GM12878 (cell line): ENCODE data around the gene IGFLR1. TPM values are rescaled to one million over a fixed set of nuclear protein-coding genes. Genes with fewer than 3 reads are reported as not detected.
A peak's percentile ranks its signal among the peaks of the same experiment; 100 is the strongest.

ENCODE experiments used
- ATAC-seq: fragments of 200-7000 bp; cut with Tn5 transposase; 3 replicates; pipeline ENCODE4 v1.9.1; 2020; ENCODE audit warnings: mild to moderate bottlenecking, moderate library complexity
- BruUV-seq: library from RNA; stranded (reverse); fragments of 400-500 nt; replicated peaks from 2 replicates; lab custom pipeline; 2021; lab: Mats Ljungman, UMichigan
- CTCF ChIA-PET: fragments of 300-600 bp; sonication (Branson Sonifier 250); formaldehyde crosslinking; extraction: SDS; loops from one replicate; lab custom pipeline; 2021; ENCODE audit warnings: inconsistent platforms; lab: Yijun Ruan, JAX
- POLR2A ChIA-PET: fragments of 350-600 bp; formaldehyde crosslinking; extraction: SDS; loops from one replicate; lab custom pipeline; 2021; ENCODE audit warnings: inconsistent platforms; lab: Charles Lee
- RAD21 ChIA-PET: fragments of 300-600 bp; sonication (Branson Sonifier 250); formaldehyde crosslinking; loops from one replicate; lab custom pipeline; 2023; ENCODE audit warnings: antibody characterized with exemption; ENCODE audit not compliant: unreplicated experiment; lab: Charles Lee
- SMC1A ChIA-PET: fragments of 300-600 bp; sonication (Branson Sonifier 250); formaldehyde crosslinking; loops from one replicate; lab custom pipeline; 2023; ENCODE audit not compliant: unreplicated experiment, uncharacterized antibody; lab: Charles Lee
- DNase-seq: peaks from one replicate; pipeline ENCODE4 v3.0.0-alpha.2; 2011; ENCODE audit warnings: low read depth, low spot score
- FAIRE-seq: peaks from 3 replicates; lab custom pipeline; 2011; peaks lifted over from hg19 to GRCh38; lab: Jason Lieb, UNC
- H2AFZ ChIP-seq: 2 replicates; pipeline ENCODE4 v1.6.0; 2011; ENCODE audit warnings: low read depth, low read length, control low read depth; ENCODE audit not compliant: control insufficient read depth
- H3K27ac ChIP-seq: 2 replicates; pipeline ENCODE4 v1.5.1; 2011; ENCODE audit warnings: control low read depth; ENCODE audit not compliant: control insufficient read depth, insufficient read depth
- H3K27me3 ChIP-seq, 2 experiments: replicated peaks in 1 of 2; 2 replicates each; pipeline versions ENCODE4 v1.6.0 to v1.6.1; 2011; ENCODE audit warnings: low read length in 1 of 2; ENCODE audit not compliant: control insufficient read depth in 2 of 2, insufficient read depth in 2 of 2
- H3K36me3 ChIP-seq, 2 experiments: 2 replicates each; pipeline ENCODE4 v1.5.1; 2011; ENCODE audit warnings: low read length in 1 of 2; ENCODE audit not compliant: control insufficient read depth in 2 of 2, insufficient read depth in 2 of 2
- H3K4me1 ChIP-seq: 2 replicates; pipeline ENCODE4 v1.6.1; 2011; ENCODE audit warnings: mild to moderate bottlenecking, low read length, moderate library complexity, mixed read lengths; ENCODE audit not compliant: control insufficient read depth, insufficient read depth
- H3K4me2 ChIP-seq: 2 replicates; pipeline ENCODE4 v1.6.0; 2011; ENCODE audit warnings: control low read depth; ENCODE audit not compliant: control insufficient read depth, insufficient read depth
- H3K4me3 ChIP-seq: fragments of 200-600 bp; sonication (generic); 2 replicates; pipeline ENCODE4 v1.5.1; 2016
- H3K79me2 ChIP-seq: 2 replicates; pipeline ENCODE4 v1.6.0; 2011; ENCODE audit warnings: low read length; ENCODE audit not compliant: control insufficient read depth, insufficient read depth
- H3K9ac ChIP-seq: 2 replicates; pipeline ENCODE4 v1.8.0; 2011; ENCODE audit warnings: low read length, control low read depth, mixed read lengths; ENCODE audit not compliant: control insufficient read depth, insufficient read depth
- H3K9me3 ChIP-seq: replicated peaks from 3 replicates; pipeline ENCODE4 v1.5.1; 2011; ENCODE audit warnings: mild to moderate bottlenecking, low read length; ENCODE audit not compliant: control insufficient read depth, insufficient read depth
- H4K20me1 ChIP-seq: 2 replicates; pipeline ENCODE4 v1.6.0; 2011; ENCODE audit not compliant: control insufficient read depth, insufficient read depth
- SPI1 ChIP-seq: IDR thresholded peaks from 2 replicates; pipeline ENCODE4 v1.6.1; 2011; ENCODE audit warnings: low read depth, mild to moderate bottlenecking, low read length, moderate library complexity, borderline replicate concordance; ENCODE audit not compliant: insufficient read depth
- ZNF207 ChIP-seq: fragments of 450-650 bp; IDR thresholded peaks from 2 replicates; pipeline ENCODE4 v1.6.1; 2014; ENCODE audit warnings: antibody characterized with exemption, mild to moderate bottlenecking, borderline replicate concordance
- WGBS: methylation state at CpG from one replicate; pipeline ENCODE4 v1.1.6; 2016; ENCODE audit warnings: low lambda C conversion rate; ENCODE audit not compliant: insufficient replicate concordance, insufficient coverage; ENCODE audit errors: missing lambda C conversion rate; 5-methylcytosine and 5-hydroxymethylcytosine counted together
- in situ Hi-C: fragments of 300-500 bp; cut with MboI; formaldehyde crosslinking; loops from 9 replicates; pipeline ENCODE4 v1.14.3; 2018; ENCODE audit warnings: mixed read lengths
- intact Hi-C: fragments of 100-400 bp; cut with micrococcal nuclease; formaldehyde crosslinking; loops from one replicate; pipeline ENCODE4 v1.14.2; 2022; ENCODE audit not compliant: unreplicated experiment
- polyA plus RNA-seq, 11 experiments: library from polyadenylated mRNA; depleted of rRNA in 4 of 11; unstranded in 6 of 11; stranded (reverse) in 5 of 11; fragments of >200 nt; fragmentation: Nextera tagmentation in 4 of 11; fragmentation: Illumina TruSeq in 1 of 11; extraction: Ambion mirVana in 4 of 11; extraction: Trizol in 1 of 11; gene quantifications; 1 replicate in 1 of 11; 2 replicates in 10 of 11; pipeline versions ENCODE4 v1.2.1 to v1.2.3, GENCODE V29; 2011 to 2016; ENCODE audit warnings: inconsistent platforms in 2 of 11, missing spikeins in 2 of 11, low read depth in 1 of 11
- total RNA-seq, 4 experiments: library from RNA; depleted of rRNA in 3 of 4; stranded (reverse); fragments of >200 nt in 3 of 4; fragmentation: Illumina TruSeq in 1 of 4; extraction: Trizol in 1 of 4; gene quantifications; 2 replicates each; pipeline versions ENCODE4 v1.2.1 to v1.2.3, GENCODE V29; 2013 to 2021
- TF ChIP-seq, protein P1 (sequence below): fragments of 450-650 bp; IDR thresholded peaks from 2 replicates; pipeline ENCODE4 v1.6.1; 2018; ENCODE audit warnings: borderline replicate concordance, mild to moderate bottlenecking; ENCODE audit not compliant: partially characterized antibody

IGFLR1 gene
- total and polyA plus RNA-seq, 10 of the 15 experiments (the other 5 are each of a cell fraction or from before 2014, with no cell fraction given), result 2.5 to 39.9 (median 24.8) TPM

DNA sequence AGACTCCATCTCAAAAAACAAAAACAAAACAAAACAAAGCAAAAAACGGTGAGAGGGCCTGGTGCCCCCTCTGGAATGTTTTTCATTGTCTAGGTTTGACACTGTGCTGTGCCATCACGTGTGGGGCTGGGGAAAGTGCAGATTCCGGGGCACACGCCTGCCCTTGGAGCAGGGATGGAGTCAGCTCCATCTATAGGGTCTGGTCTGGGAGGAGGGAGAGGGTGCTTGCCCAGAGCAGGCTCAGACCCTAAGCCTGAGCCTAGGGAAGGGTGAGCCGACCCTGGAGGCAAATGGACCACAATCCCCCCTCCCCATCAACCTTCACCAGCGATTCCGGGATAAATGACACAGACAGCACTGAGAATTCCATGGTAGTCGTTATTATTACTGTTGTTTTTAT is 48.8 kb downstream of the IGFLR1 start:
- BruUV-seq, result no TSS peak
- Histone ChIP-seq H3K9me3 (no peaks in the 10 kb centered on the region; the same call in 2 of the 3 replicates), H3K4me3 (no peak overlapping the region), H3K9ac (no peak overlapping the region), H3K27ac (no peak overlapping the region), H3K4me1 (peaks cover 18% of the 10 kb centered on the region), H3K36me3 (no peaks in the 10 kb centered on the region), H4K20me1 (no peaks in the 10 kb centered on the region), H3K4me2 (no peak overlapping the region)
- POLR2A ChIA-PET, result interaction anchor here (0.6 to 11.9 kb wide), 4 partner anchors 9 to 82 kb away, joined by 3 to 516 read pairs (median 4); no protein-coding TSS in a partner anchor
- SMC1A ChIA-PET, result interaction anchor here (1.2 to 12.3 kb wide), 4 partner anchors 20 to 189 kb away, joined by 4 to 375 read pairs (median 6); partner anchors contain the start of gene LIN37
- in situ Hi-C loops, result no loop called here
- intact Hi-C loops, result loop anchor here (1.0 to 5.0 kb wide), 3 partner anchors 47 to 238 kb away; no protein-coding TSS in a partner anchor
- CTCF ChIA-PET, result interaction anchor here (0.9 to 7.8 kb wide), 14 partner anchors 8 to 218 kb away, joined by 3 to 271 read pairs (median 6); partner anchors contain the start of genes IGFLR1, PRODH2, PSENEN and U2AF1L4
- no peak for FAIRE-seq
- no peak for ATAC-seq
- WGBS, result 7% methylated on average over 8 of the region's 8 CpGs
- TF ChIP-seq SPI1, result no peak
- TF ChIP-seq ZNF207, result peak; percentile 42; the same call in 1 of the 2 replicates
- TF ChIP-seq, protein P1, sequence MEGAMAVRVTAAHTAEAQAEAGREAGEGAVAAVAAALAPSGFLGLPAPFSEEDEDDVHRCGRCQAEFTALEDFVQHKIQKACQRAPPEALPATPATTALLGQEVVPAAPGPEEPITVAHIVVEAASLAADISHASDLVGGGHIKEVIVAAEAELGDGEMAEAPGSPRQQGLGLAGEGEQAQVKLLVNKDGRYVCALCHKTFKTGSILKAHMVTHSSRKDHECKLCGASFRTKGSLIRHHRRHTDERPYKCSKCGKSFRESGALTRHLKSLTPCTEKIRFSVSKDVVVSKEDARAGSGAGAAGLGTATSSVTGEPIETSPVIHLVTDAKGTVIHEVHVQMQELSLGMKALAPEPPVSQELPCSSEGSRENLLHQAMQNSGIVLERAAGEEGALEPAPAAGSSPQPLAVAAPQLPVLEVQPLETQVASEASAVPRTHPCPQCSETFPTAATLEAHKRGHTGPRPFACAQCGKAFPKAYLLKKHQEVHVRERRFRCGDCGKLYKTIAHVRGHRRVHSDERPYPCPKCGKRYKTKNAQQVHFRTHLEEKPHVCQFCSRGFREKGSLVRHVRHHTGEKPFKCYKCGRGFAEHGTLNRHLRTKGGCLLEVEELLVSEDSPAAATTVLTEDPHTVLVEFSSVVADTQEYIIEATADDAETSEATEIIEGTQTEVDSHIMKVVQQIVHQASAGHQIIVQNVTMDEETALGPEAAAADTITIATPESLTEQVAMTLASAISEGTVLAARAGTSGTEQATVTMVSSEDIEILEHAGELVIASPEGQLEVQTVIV, result no peak
- TF ChIP-seq, all 136 proteins: peak for 1
- RAD21 ChIA-PET, result interaction anchor here (1.0 to 2.2 kb wide), 5 partner anchors 18 to 238 kb away, joined by 3 to 13 read pairs (median 6); partner anchors contain the start of gene LIN37
- H2AFZ ChIP-seq, result no peak overlapping the region
- no peak for DNase-seq
- H3K79me2 ChIP-seq, result no peaks in the 10 kb centered on the region
- H3K27me3 ChIP-seq, result no peaks in the 10 kb centered on the region
